ENCODE data around the gene CEP250.
"Not testable (repeated sequence)": the region's sequence is repeated elsewhere in the genome, so short reads cannot be mapped to it uniquely, and the experiment has no call there.

Gene CEP250

DNA sequence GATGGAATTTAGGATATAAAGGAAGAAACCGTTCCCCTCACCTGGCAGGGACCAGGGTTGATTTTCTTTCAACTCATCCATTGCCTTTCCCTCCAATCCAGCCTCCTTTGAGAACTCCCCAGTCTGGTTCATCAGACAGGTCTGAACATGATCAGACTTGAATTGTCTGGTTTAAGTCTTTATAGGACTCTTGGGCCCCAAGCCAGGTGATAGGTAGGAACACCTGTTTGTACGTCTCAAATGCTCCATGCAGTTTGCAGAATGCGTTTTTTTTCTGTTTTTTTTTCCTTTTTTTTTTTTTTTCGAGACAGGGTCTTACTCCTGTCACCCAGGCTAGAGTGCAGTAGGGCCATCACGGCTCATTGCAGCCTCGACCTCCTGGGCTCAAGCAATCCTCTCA, 4.1 kb upstream of the CEP250 start:
- DNase-seq (ENCODE audit: low read depth) = no peak

DNA sequence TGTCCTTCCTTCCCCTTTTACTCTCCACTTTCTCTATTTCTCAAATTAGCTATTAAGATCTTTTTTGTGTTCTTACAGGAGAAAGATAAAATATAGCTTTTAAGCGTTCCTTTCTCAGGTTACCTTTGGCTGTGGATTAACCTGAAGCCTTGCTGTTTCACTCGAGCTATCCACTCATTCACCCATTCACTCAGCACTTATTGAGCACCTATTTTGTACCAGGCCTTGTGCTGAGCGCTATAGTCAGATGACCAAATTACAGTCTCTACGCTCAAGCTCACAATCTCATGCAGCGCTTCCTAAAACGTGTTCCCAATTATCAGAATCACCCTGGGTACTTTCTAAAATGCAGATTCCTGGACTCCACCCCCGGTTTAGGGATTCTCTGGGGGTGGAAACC, 1.8 kb upstream of the CEP250 start:
- DNase-seq (ENCODE audit: low read depth) = no peak

GRCh38 chr20:35456700-35457099, 1.3 kb downstream of the CEP250 start:
- not testable (repeated sequence) for DNase-seq (ENCODE audit: low read depth)

DNA sequence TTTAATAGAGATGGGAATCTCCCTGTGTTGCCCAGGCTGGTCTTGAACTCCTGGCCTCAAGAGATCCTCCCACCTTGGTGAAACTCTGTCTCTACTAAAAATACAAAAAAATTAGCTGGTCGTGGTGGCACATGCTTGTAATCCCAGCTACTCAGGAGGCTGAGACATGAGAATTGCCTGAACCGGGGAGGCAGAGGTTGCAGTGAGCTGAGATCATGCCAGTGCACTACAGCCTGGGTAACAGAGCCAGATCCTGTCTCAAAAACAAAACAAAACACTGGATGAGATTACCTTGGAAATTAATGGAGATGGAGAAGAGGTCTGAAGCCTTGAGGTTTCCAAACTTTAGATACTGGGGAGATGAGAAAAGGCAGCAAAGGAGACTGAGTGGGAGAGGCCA, 2.1 kb downstream of the CEP250 start:
- DNase-seq (ENCODE audit: low read depth) = not testable (repeated sequence)

- no peak for DNase-seq (ENCODE audit: low read depth)
Observed at GRCh38 chr20:35458388-35458787, 3.0 kb downstream of the CEP250 start.

DNA sequence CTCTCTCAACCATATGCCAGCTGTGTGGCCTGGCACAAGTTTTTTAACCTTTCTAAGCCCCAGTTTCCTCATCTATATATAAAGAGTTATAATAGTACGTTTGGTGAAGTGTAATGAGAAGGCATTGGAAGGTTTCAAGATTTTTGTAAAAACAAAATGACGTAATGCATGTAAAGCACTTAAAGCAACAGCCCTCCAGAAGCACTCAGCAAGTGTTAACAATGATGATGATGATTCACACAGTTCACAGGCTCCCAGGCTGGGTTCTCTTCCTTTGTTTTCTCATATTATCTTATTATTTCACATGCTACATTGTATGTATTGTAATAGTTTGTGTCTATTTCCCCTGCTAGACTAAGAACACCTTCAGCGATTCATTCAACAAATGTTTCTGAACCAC, 6.2 kb downstream of the CEP250 start:
- DNase-seq (ENCODE audit: low read depth) = no peak

DNA sequence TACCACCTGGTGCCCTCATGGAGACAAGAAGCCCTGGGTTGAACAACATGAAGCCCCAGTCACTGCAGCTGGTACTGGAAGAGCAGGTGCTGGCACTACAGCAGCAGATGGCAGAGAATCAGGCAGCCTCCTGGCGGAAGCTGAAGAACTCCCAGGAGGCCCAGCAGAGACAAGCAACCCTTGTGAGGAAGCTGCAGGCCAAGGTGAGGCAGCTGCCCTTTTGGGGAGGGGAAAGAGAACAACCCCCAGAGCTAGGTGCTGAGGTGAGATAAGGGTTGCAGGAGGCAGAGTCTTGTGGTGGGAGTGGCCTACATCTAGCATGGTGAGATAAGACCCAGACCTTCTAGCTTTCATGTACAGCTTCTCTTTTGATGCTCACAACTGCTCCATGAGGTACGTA, 7.0 kb downstream of the CEP250 start:
- no peak for DNase-seq (ENCODE audit: low read depth)

DNA sequence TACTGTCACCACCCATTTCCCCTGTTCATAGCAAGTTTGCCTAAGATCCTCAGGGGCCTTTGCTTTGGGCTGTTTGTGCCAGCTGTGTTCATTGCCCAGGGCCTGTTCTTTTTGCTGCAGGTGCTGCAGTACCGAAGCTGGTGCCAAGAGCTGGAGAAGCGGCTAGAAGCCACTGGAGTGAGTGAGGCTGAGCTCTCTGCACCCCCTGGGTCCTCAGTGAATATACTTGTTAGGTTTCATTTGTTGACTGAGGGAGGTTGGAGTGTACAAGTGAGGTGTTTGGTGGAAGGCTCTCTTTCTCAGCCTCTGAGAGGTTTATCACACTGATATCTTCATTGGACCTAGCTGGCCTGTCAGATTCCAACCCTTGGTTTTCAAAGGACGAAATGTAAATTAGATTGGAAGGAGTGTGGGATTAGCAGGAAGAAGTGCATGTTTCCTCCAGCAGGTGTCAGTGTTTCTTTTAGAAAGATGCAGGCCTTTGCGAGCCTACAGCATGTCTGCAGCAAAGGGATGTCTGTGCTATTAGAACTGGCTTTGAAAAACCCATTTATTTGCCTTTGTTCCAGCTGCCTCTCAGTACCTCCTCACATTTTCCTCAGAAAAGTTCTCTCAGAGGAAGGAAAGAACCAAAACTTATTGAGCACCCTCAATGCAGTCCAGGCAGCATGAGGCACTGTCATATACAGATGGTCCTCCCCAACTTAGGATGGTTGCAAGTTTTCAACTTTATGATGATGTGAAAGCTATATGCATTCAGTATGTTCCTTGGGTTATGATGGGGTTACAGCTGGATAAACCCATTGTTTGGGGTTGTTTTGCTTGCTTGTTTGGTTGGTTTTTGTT, 8.3 kb downstream of the CEP250 start:
- DNase-seq (ENCODE audit: low read depth) = peak; percentile 8

DNA sequence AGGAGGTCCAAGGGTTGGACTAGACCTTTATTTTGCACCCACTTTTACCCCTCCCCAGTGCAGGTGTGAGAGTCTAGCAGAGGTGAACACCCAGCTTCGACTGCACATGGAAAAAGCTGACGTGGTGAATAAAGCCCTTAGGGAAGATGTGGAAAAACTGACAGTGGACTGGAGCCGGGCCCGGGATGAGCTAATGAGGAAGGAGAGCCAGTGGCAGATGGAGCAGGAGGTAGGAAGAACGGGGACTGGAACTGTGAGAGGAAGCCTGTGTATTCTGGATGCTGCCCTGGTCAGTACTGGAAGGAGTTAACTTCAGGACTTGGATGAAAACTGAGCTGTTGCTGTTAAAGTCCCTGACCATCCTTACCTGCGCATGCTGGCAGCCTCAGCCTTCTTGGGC, 10.6 kb downstream of the CEP250 start:
- DNase-seq (ENCODE audit: low read depth) = peak; percentile 10

GRCh38 chr20:35466856-35467255, 11.5 kb downstream of the CEP250 start:
- DNase-seq (ENCODE audit: low read depth) = no peak

DNA sequence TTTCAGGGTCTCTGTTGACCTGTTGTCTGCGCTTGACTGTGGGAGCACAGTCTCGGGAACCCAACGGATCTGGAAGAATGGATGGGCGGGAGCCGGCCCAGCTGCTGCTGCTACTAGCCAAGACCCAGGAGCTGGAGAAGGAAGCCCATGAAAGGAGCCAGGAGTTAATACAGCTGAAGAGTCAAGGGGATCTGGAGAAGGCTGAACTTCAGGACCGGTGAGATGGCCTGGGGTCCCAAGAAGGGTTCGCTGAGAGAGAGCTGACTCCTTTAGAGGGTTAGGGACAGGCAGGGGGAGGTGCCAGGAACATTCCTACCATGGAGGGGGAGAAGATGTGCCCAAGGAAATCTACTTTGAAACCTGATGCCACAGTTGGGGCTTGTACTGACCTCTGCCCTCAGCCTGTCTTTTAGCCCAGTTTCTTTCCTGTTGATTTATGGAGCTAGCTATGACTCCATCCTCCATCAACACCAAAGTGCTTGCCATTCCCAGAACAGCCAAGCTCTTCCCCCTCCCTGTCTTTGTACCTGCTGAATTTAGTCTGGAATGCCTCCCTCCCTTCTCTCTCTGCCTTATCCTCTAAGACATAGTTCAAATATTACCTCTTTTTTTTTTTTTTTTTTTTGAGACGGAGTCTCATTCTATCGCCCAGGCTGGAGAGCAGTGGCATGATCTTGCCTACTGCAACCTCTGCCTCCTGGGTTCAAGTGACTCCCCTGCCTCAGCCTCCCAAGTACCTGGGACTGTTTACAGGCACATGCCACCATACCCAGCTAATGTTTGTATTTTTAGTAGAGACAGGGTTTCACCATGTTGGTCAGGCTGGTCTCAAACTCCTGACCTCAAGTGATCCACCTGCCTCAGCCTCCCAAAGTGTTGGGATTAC, 12.2 kb downstream of the CEP250 start:
- peak; percentile 44 for DNase-seq (ENCODE audit: low read depth)

GRCh38 chr20:35468671-35469334, 13.4 kb downstream of the CEP250 start:
- DNase-seq (ENCODE audit: low read depth) = no peak

DNA sequence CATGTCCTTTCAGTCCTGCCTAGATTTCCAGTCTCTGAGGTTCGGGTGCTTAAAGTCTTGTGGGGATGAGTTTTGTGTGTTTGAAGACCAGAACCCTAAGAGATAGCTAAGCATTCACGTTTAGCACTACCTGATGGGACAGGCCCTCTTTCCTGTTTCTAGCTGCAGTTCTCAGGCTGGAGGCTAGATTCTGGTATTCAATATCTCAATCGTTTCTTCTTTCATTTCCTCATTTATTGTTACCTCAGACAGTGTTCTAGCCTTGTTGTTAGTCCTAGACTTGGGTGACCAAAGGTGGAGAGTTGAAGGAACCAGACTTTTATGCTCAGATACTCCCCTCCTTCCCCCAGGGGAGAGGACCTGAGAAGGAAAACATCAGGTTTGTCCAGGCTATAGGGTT, 16.8 kb downstream of the CEP250 start:
- DNase-seq (ENCODE audit: low read depth) = no peak

- DNase-seq (ENCODE audit: low read depth) = no peak
Observed at GRCh38 chr20:35473684-35474083, 18.3 kb downstream of the CEP250 start.

DNA sequence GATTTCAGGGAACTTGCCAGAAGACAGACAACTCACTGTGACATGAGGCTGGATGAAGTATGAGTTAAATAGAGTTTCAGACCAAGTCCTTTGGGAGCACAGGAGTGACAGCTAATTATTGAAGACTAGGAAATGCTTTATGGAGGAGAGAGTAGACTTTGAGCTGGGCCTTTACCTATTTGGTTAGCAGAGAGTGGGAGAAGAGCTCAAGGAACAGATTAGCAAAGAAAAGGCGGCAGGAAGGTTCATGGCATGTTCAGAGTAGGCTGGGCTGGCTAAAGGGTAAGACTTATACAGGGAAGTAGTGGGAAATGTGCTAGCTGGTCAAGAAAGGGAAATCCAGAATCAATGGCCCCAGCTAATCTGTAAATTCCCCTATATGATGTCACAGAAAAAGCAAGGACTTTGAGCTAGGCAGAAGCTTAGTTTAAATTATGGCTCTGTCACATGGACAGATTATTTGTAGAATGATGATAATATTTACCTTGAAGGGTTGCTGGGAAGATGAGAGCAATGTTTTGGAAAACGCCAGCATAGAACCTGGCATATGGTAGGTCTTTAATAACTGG, 19.0 kb downstream of the CEP250 start:
- no peak for DNase-seq (ENCODE audit: low read depth)

- no peak for DNase-seq (ENCODE audit: low read depth)
Observed at GRCh38 chr20:35476288-35476687, 20.9 kb downstream of the CEP250 start.

- DNase-seq (ENCODE audit: low read depth) = no peak
Observed at GRCh38 chr20:35478804-35479472, 23.5 kb downstream of the CEP250 start.

- no peak for DNase-seq (ENCODE audit: low read depth)
Observed at GRCh38 chr20:35479798-35480197, 24.4 kb downstream of the CEP250 start.

GRCh38 chr20:35487479-35487878, 32.1 kb downstream of the CEP250 start:
- no peak for DNase-seq (ENCODE audit: low read depth)

- DNase-seq (ENCODE audit: low read depth) = no peak
Observed at GRCh38 chr20:35489717-35490116, 34.3 kb downstream of the CEP250 start.

- DNase-seq (ENCODE audit: low read depth) = no peak
Observed at GRCh38 chr20:35490736-35491181, 35.4 kb downstream of the CEP250 start.

DNA sequence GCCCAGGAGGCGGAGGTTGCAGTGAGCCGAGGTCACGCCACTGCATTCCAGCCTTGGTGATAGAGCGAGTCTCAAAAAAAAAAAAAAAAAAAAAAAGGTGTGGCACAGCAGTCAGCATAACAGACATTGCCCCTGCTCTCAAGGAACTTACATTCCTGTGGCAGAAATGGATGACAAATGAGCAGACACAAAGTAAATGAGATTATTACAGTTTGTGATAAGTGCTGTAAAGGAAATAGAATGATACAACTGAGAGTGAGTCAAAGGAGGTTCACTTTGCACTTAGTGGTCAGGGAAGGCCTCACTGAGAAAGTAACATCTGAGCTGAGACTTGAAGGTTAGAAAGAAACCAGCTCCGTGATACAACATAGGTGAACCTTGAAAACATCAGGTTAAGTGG, 36.4 kb downstream of the CEP250 start:
- no peak for DNase-seq (ENCODE audit: low read depth)

Data from GM04503 (cell line).